COLO829 (cell line): ENCODE data around the gene KLRC1.
"Not testable (repeated sequence)": the region's sequence is repeated elsewhere in the genome, so short reads cannot be mapped to it uniquely, and the experiment has no call there.

ENCODE experiments used
- DNase-seq: peaks from one replicate; pipeline ENCODE4 v3.0.0; 2012; ENCODE audit warnings: low spot score

KLRC1 gene

DNA sequence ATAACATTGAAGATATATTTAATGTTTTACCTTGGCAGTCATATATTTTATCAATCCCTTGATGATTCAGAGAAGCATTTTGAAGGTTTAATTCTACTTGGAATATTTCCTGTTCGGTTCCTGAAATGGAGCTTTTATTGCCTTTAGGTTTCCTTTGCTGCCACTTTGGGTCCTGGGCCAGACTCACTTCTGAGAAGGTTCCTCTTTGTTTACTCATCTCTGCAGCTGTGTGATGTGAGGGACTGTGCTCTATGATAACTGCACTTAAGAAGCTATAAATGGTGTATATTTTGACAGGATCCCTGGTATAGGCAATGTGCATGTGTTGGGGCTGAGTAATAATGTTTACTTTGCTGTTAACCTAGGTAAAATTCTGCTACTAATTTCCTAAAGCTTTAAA is 32.8 kb downstream of the KLRC1 start, which contains the start of gene KLRC3:
KLRC3 (minus strand) TSS at position 262 of the 400 bp plus-strand sequence; CDS start at position 217, 45 bp downstream.
- DNase-seq, result not testable (repeated sequence)

DNA sequence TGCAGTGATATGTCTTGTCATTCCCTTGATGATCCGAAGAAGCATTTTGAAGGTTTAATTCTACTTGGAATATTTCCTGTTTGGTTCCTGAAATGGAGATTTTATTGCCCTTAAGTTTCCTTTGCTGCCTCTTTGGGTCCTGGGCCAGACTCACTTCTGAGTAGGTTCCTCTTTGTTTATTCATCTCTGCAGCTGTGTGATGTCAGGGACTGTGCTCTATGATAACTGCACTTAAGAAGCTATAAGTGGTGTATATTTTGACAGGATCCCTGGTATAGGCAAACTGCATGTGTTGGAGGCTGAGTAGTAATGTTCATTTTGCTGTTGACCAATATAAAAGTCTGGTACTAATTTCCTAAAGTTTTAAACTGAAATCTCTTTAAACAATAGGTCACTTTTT is 43.8 kb downstream of the KLRC1 start, which contains the start of gene KLRC4:
KLRC4 (minus strand) TSS at position 366 of the 400 bp plus-strand sequence; CDS start at position 184, 182 bp downstream.
- peak; percentile 23 for DNase-seq

- no peak for DNase-seq
Observed at GRCh38 chr12:10408842-10409241, 44.3 kb downstream of the KLRC1 start.

GRCh38 chr12:10406725-10407124 is 46.5 kb downstream of the KLRC1 start:
- no peak for DNase-seq

- DNase-seq, result no peak
Observed at GRCh38 chr12:10405294-10405693, 47.9 kb downstream of the KLRC1 start.

GRCh38 chr12:10404798-10405197 is 48.4 kb downstream of the KLRC1 start:
- no peak for DNase-seq

GRCh38 chr12:10400829-10401228 is 52.3 kb downstream of the KLRC1 start:
- no peak for DNase-seq

DNA sequence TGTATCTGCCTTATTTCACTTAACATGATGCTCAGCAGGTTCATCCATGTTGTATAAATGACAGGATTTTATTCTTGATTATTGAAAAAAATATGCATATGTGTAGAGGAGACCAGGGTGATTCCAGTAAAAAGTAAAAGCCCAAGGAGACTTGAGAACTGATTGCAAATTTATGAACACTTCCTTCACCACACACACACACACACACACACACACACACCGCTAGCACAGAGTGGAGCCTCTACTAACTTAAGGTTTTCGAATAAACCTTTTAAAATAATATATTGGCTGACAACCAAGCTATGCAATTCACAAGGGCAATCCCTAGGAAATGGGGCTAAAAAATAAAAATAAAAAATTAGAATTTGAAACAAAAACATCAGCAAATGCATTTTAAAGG is 55.0 kb downstream of the KLRC1 start:
- DNase-seq, result no peak

DNA sequence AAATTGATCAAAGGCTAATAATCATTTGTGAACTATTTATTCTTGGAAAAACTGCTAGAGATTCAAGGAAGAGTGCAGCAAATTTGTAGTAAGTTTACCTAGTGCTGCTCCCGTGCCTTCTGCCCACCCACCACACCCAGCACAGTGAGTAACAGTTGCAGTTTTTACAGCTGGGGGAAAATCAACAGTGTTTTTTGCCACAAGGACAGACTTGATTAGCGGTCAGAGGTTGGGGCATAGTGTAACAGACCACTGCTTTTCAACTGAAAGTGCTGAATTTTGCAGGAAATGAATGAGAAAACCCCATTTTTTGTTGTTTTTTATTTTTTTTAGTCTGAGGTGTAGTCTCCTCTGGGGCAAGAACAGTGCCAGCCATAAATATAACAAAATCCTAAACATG is 55.9 kb downstream of the KLRC1 start:
- DNase-seq, result no peak

DNA sequence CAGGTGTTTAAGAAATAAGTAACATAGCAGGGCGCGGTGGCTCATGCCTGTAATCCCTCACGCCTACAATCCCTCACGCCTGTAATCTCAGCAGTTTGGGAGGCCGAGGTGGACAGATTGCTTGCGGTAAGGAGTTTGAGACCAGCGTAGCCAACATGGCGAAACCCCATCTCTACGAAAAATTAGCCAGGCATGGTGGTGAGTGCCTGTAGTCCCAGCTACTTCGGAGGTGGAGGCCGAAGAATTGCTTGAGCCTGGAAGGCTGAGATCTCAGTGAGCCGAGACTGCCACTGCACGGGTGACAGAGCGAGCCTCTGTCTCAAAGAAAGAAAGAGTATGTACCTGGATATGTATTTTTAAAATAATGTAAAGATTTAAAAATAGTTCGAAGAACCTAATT is 57.0 kb downstream of the KLRC1 start:
- not testable (repeated sequence) for DNase-seq
